RWPE2 (cell line): Measurements from ENCODE around the gene DUOXA1.

Experiments used
- ATAC-seq: fragments of 200-7000 bp; cut with Tn5 transposase; 3 replicates; pipeline ENCODE4 v1.9.1; 2021; ENCODE audit warnings: low read depth
- DNase-seq: peaks from one replicate; pipeline ENCODE4 v3.0.0-alpha.2; 2020; ENCODE audit warnings: low spot score
- H3K27ac ChIP-seq: fragments of 450-650 bp; 2 replicates; pipeline ENCODE4 v1.5.1; 2017; ENCODE audit warnings: mild to moderate bottlenecking; ENCODE audit not compliant: poor library complexity, severe bottlenecking
- H3K27me3 ChIP-seq: fragments of 250-450 bp; sonication (Bioruptor Pico); 2 replicates; pipeline ENCODE4 v1.5.1; 2021; ENCODE audit warnings: mild to moderate bottlenecking, moderate library complexity; ENCODE audit not compliant: insufficient read depth, poor library complexity, severe bottlenecking
- H3K36me3 ChIP-seq: fragments of 250-450 bp; sonication (Bioruptor Pico); 2 replicates; pipeline ENCODE4 v1.5.1; 2020; ENCODE audit warnings: low read depth, mild to moderate bottlenecking, moderate library complexity
- H3K4me1 ChIP-seq: fragments of 250-450 bp; sonication (Bioruptor Pico); 2 replicates; pipeline ENCODE4 v1.5.1; 2021; ENCODE audit warnings: mild to moderate bottlenecking, moderate library complexity; ENCODE audit not compliant: insufficient read depth, poor library complexity, severe bottlenecking
- H3K4me3 ChIP-seq: fragments of 250-450 bp; sonication (Bioruptor Pico); 2 replicates; pipeline ENCODE4 v1.5.1; 2021; ENCODE audit warnings: mild to moderate bottlenecking, moderate library complexity; ENCODE audit not compliant: severe bottlenecking
- H3K9me3 ChIP-seq: fragments of 250-450 bp; sonication (Bioruptor Pico); 2 replicates; pipeline ENCODE4 v1.5.1; 2021; ENCODE audit warnings: mild to moderate bottlenecking, moderate library complexity; ENCODE audit not compliant: severe bottlenecking
- CTCF ChIP-seq: fragments of 450-650 bp; IDR thresholded peaks from one replicate; pipeline ENCODE4 v1.5.1; 2017; ENCODE audit warnings: mild to moderate bottlenecking, moderate library complexity; ENCODE audit not compliant: poor library complexity, severe bottlenecking

Gene DUOXA1

GRCh38 chr15:45118131-45118588, 11.5 kb downstream of the DUOXA1 start:
- no peaks in the 10 kb centered on the region for H3K36me3 ChIP-seq
- no peaks in the 10 kb centered on the region for H3K9me3 ChIP-seq
- H3K4me1 ChIP-seq, result peaks cover 12% of the 10 kb centered on the region
- DNase-seq (peak; percentile 88), ATAC-seq (peak; percentile 85)
- no peak overlapping the region for H3K27ac ChIP-seq
- peak; percentile 100 for TF ChIP-seq CTCF
- H3K27me3 ChIP-seq, result peaks cover 46% of the 10 kb centered on the region
- H3K4me3 ChIP-seq, result no peak overlapping the region

- no peak for TF ChIP-seq CTCF
- Histone ChIP-seq H3K4me3 (no peak overlapping the region), H3K27me3 (peaks cover 53% of the 10 kb centered on the region), H3K27ac (no peak overlapping the region), H3K4me1 (peaks cover 11% of the 10 kb centered on the region), H3K36me3 (no peaks in the 10 kb centered on the region), H3K9me3 (no peaks in the 10 kb centered on the region)
- ATAC-seq (no peak; the same call in 2 of the 3 replicates), DNase-seq (peak; percentile 47)
These were observed 12.2 kb downstream of the DUOXA1 start for GRCh38 chr15:45117308-45118130.

GRCh38 chr15:45116482-45117307, 13.0 kb downstream of the DUOXA1 start:
- H3K27ac ChIP-seq, result no peak overlapping the region
- TF ChIP-seq CTCF, result no peak
- ATAC-seq (no peak), DNase-seq (peak; percentile 73)
- H3K36me3 ChIP-seq, result no peaks in the 10 kb centered on the region
- H3K4me3 ChIP-seq, result no peak overlapping the region
- peaks cover 61% of the 10 kb centered on the region for H3K27me3 ChIP-seq
- H3K9me3 ChIP-seq, result no peaks in the 10 kb centered on the region
- H3K4me1 ChIP-seq, result peaks cover 2% of the 10 kb centered on the region

- no peak overlapping the region for H3K27ac ChIP-seq
- H3K27me3 ChIP-seq, result peaks cover 67% of the 10 kb centered on the region
- no peaks in the 10 kb centered on the region for H3K36me3 ChIP-seq
- no peak overlapping the region for H3K4me3 ChIP-seq
- no peaks in the 10 kb centered on the region for H3K9me3 ChIP-seq
- H3K4me1 ChIP-seq, result no peaks in the 10 kb centered on the region
- TF ChIP-seq CTCF, result no peak
- DNase-seq (peak; percentile 68), ATAC-seq (no peak)
These were observed 13.6 kb downstream of the DUOXA1 start for GRCh38 chr15:45116006-45116481.
